GM19438 (cell line): ENCODE results near the gene CHST3.

Experiments used
- ATAC-seq: cut with Tn5 transposase; IDR thresholded peaks from one replicate; pipeline ENCODE4 v1.9.1; 2021; ENCODE audit warnings: low read depth; ENCODE audit not compliant: unreplicated experiment

Gene CHST3

GRCh38 chr10:72048450-72049124, 84.4 kb downstream of the CHST3 start:
- peak; percentile 60 for ATAC-seq

GRCh38 chr10:72049472-72049871, 85.3 kb downstream of the CHST3 start:
- no peak for ATAC-seq

- no peak for ATAC-seq
Observed at GRCh38 chr10:72049969-72050781, 86.0 kb downstream of the CHST3 start.

- no peak for ATAC-seq
Observed at GRCh38 chr10:72050873-72051272, 86.7 kb downstream of the CHST3 start.

- ATAC-seq, result no peak
Observed at GRCh38 chr10:72053690-72054089, 89.5 kb downstream of the CHST3 start.

- no peak for ATAC-seq
Observed at GRCh38 chr10:72056113-72056512, 91.9 kb downstream of the CHST3 start.

GRCh38 chr10:72056932-72057751, 92.9 kb downstream of the CHST3 start:
- no peak for ATAC-seq

GRCh38 chr10:72058347-72058898, 94.2 kb downstream of the CHST3 start:
- no peak for ATAC-seq

- no peak for ATAC-seq
Observed at GRCh38 chr10:72058989-72059842, 95.0 kb downstream of the CHST3 start.

GRCh38 chr10:72059843-72060822, 95.9 kb downstream of the CHST3 start:
- ATAC-seq, result no peak

GRCh38 chr10:72061491-72061890, 97.3 kb downstream of the CHST3 start:
- no peak for ATAC-seq

GRCh38 chr10:72061930-72062329, 97.7 kb downstream of the CHST3 start:
- no peak for ATAC-seq

GRCh38 chr10:72062382-72062781, 98.2 kb downstream of the CHST3 start:
- no peak for ATAC-seq
